ENCODE data around the gene HAUS7.

DNA sequence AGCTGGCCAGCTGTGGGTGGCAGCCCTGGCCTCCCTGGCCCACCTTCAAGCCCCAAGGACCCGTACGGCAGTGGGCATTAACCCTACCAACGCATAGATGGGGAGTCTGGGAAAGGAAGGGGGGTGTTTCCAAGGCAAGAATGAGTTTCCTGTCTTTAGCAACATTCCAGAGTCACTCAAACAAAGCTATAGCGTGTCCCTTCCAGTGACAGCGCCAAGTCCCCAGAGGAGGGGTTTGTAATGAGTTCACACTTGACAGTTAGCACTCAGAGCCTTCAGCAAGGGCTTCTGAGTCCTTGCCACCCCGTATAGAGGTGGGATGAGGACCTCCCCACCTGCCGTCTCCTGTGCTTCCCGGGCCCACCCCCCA is 26.2 kb upstream of the HAUS7 start:
- TF ChIP-seq POLR2A (IDR thresholded peaks at IDR 0.05; ENCODE audit: borderline replicate concordance, extremely low read depth, insufficient read depth, insufficient read length) (no peak), POLR2AphosphoS5 (IDR thresholded peaks at IDR 0.05; ENCODE audit: low read depth, low read length) (no peak), EZH2 (IDR thresholded peaks at IDR 0.05) (no peak), CEBPB (IDR thresholded peaks at IDR 0.05; ENCODE audit: low read depth) (no peak), JUND (IDR thresholded peaks at IDR 0.05) (no peak), EGR1 (IDR thresholded peaks at IDR 0.05; ENCODE audit: low read depth) (no peak), SIN3A (IDR thresholded peaks at IDR 0.05; ENCODE audit: low read depth) (no peak), MAX (IDR thresholded peaks at IDR 0.05) (no peak), TCF7L2 (IDR thresholded peaks at IDR 0.05; ENCODE audit: borderline replicate concordance, extremely low read depth, insufficient read depth, insufficient read length) (no peak)
- TF ChIP-seq, protein P1, sequence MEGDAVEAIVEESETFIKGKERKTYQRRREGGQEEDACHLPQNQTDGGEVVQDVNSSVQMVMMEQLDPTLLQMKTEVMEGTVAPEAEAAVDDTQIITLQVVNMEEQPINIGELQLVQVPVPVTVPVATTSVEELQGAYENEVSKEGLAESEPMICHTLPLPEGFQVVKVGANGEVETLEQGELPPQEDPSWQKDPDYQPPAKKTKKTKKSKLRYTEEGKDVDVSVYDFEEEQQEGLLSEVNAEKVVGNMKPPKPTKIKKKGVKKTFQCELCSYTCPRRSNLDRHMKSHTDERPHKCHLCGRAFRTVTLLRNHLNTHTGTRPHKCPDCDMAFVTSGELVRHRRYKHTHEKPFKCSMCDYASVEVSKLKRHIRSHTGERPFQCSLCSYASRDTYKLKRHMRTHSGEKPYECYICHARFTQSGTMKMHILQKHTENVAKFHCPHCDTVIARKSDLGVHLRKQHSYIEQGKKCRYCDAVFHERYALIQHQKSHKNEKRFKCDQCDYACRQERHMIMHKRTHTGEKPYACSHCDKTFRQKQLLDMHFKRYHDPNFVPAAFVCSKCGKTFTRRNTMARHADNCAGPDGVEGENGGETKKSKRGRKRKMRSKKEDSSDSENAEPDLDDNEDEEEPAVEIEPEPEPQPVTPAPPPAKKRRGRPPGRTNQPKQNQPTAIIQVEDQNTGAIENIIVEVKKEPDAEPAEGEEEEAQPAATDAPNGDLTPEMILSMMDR (IDR thresholded peaks at IDR 0.05 in 2 of 3, conservative IDR thresholded peaks at IDR 0.05 in 1 of 3; ENCODE audit: borderline replicate concordance in 1 of 3, insufficient read depth in 1 of 3, low read depth in 2 of 3, low read length in 2 of 3): no peak
- TF ChIP-seq, protein P2, sequence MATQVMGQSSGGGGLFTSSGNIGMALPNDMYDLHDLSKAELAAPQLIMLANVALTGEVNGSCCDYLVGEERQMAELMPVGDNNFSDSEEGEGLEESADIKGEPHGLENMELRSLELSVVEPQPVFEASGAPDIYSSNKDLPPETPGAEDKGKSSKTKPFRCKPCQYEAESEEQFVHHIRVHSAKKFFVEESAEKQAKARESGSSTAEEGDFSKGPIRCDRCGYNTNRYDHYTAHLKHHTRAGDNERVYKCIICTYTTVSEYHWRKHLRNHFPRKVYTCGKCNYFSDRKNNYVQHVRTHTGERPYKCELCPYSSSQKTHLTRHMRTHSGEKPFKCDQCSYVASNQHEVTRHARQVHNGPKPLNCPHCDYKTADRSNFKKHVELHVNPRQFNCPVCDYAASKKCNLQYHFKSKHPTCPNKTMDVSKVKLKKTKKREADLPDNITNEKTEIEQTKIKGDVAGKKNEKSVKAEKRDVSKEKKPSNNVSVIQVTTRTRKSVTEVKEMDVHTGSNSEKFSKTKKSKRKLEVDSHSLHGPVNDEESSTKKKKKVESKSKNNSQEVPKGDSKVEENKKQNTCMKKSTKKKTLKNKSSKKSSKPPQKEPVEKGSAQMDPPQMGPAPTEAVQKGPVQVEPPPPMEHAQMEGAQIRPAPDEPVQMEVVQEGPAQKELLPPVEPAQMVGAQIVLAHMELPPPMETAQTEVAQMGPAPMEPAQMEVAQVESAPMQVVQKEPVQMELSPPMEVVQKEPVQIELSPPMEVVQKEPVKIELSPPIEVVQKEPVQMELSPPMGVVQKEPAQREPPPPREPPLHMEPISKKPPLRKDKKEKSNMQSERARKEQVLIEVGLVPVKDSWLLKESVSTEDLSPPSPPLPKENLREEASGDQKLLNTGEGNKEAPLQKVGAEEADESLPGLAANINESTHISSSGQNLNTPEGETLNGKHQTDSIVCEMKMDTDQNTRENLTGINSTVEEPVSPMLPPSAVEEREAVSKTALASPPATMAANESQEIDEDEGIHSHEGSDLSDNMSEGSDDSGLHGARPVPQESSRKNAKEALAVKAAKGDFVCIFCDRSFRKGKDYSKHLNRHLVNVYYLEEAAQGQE (IDR thresholded peaks at IDR 0.05; ENCODE audit: low read depth): no peak

Data from HCT116 (cell line).